Measurements from ENCODE around the gene SUPT5H.

DNA sequence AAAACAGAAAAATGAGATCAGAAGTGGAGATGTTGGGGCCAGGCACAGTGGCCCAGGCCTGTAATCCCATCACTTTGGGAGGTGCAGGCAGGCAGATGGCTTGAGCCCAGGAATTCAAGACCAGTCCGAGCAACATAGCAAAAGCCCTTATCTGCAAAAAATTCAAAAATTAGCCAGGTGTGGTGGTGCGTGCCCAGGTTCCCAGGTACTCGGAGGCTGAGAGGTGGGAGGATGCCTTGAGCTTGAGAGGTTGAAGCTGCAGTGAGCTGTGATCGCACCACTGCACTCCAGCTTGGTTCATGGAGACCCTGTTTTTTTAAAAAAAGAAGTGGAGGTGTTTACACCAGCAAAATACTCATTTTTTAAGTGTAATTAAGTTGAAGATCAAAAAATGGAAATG is 45.3 kb upstream of the SUPT5H start:
- TF ChIP-seq, protein P1, sequence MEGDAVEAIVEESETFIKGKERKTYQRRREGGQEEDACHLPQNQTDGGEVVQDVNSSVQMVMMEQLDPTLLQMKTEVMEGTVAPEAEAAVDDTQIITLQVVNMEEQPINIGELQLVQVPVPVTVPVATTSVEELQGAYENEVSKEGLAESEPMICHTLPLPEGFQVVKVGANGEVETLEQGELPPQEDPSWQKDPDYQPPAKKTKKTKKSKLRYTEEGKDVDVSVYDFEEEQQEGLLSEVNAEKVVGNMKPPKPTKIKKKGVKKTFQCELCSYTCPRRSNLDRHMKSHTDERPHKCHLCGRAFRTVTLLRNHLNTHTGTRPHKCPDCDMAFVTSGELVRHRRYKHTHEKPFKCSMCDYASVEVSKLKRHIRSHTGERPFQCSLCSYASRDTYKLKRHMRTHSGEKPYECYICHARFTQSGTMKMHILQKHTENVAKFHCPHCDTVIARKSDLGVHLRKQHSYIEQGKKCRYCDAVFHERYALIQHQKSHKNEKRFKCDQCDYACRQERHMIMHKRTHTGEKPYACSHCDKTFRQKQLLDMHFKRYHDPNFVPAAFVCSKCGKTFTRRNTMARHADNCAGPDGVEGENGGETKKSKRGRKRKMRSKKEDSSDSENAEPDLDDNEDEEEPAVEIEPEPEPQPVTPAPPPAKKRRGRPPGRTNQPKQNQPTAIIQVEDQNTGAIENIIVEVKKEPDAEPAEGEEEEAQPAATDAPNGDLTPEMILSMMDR (IDR thresholded peaks at IDR 0.05), result no peak
- no peak for TF ChIP-seq POLR2A (IDR thresholded peaks at IDR 0.05)
